NCI-H1417 (cell line): ENCODE results near the gene CASQ1.

Source experiments
- DNase-seq, 3 experiments: peaks; one replicate each; lab custom pipeline; 2025; lab: John Stamatoyannopoulos, UW

The CASQ1 gene

DNA sequence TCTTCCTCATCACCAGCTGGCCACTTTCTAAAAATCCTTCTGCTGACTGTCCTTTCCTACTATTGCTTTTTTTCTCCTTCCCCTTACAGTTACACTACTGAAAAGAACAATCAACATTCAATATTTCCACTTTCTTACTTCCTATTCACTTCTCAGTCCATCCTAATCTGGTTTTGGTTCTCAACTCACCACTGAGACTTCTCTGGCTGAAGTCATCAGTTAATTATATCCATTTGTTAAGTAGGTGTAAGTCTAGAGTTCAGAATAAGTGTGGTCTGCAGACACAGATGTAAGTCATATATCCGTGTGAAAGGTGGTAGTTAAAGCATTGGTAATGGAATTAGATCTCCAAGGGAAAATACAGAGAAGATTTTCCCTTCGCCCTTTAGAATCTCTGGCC, 36.2 kb downstream of the CASQ1 start:
- no peak for DNase-seq

DNA sequence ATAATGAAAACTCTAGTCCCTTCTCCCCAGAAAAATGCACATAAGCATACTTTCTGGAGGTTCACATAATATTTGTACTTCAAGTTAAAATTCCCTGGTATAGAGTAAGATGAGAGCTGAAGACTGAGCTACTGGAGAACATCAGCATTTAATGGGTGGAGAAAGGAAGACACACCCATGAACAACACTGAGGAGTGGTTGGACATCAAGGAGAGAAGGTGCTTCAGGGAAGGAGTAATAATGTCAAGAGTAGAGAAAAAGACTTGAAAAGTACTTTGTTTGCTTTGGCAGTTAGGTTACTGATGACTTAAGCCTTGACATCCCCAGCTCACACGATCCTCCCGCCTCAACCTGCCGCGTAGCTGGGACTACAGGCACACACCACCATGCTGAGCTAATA, 36.7 kb downstream of the CASQ1 start:
- DNase-seq, result no peak

DNA sequence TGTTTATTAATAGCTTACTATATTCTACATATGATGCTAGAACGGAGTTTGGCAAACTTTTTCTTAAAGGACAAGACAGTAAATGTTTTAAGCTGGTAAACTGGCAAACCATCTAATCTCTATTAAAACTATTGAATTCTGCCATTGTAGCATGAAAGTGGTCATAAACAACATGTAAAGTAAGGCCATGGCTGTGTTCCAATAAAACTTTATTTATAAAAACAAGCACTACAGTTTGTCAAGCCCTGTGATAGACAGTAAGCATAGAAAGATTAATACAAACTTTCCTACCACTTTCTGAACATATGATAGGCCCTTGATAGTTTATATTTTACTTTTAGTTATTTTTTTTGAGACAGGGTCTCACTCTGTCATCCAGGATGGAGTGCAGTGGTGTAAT, 37.2 kb downstream of the CASQ1 start:
- no peak for DNase-seq

- DNase-seq, result no peak
Observed at GRCh38 chr1:160228431-160228830, 38.1 kb downstream of the CASQ1 start.

GRCh38 chr1:160232911-160233310, 42.5 kb downstream of the CASQ1 start:
- no peak for DNase-seq

DNA sequence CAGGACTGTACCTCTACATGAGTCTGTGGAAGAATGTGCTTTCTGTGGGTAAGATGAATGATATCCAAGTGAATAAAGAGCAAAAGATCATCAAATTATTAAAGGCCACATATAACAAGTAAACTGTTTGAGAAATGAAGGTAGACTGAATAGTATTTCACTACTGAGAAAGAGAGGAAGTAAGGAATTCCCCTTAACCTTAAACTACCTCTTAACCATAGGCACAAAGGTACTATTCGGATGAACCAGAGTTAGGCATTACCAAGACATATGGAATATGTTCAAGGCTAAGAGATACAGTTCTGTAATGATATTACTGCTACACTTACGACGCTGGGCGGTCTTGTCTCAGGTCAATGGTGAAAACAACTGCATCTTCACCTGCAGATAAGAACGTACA, 46.4 kb downstream of the CASQ1 start:
- DNase-seq, result no peak

- DNase-seq, result no peak
Observed at GRCh38 chr1:160237558-160237957, 47.2 kb downstream of the CASQ1 start.

GRCh38 chr1:160238408-160238807, 48.0 kb downstream of the CASQ1 start:
- no peak for DNase-seq

GRCh38 chr1:160239582-160240299, 49.4 kb downstream of the CASQ1 start:
- no peak for DNase-seq

DNA sequence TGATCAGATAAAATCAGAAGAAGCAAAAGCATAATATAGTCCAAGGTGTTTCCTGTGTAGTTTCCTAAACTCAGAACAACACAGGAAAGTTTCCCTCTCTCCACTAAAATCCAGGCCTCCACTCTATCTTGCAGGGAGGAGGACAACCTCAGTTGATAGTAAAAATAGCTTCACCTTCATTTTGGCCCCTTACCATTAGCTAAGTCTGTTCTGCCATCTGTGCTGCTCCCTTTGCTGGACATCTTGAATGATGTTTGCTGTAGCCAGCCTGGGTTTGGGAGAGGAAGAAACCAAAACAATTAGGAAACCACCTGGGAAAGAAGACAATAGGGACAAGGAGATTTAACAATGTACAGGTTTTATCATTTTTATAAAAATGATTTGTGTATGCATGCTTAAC, 53.4 kb downstream of the CASQ1 start:
- DNase-seq, result no peak

DNA sequence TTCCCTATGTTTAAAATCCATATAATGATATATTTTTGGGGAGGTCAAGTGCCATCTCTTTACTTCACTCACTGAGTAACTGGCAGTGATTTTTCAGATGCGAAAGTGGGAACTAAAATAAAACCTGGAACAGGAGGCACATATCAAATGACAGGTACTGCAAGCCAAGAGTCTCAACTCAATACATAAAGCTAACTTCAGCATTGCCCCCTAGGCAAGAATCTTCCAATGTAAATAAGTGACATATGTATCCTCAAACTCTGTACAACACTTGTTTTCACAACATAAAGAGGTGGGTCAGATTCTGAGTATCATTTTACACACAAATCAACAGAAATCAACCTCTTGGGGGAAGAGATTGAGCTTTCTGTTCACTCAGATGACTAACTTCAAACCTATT, 53.8 kb downstream of the CASQ1 start:
- DNase-seq, result peak in 1 of 3 experiments; percentile 11

GRCh38 chr1:160245434-160245833, 55.1 kb downstream of the CASQ1 start:
- no peak for DNase-seq

- no peak for DNase-seq
Observed at GRCh38 chr1:160247053-160247452, 56.7 kb downstream of the CASQ1 start.

GRCh38 chr1:160251011-160251410, 60.6 kb downstream of the CASQ1 start:
- no peak for DNase-seq
